ENCODE measurements around the gene NR2F1.

The NR2F1 gene

DNA sequence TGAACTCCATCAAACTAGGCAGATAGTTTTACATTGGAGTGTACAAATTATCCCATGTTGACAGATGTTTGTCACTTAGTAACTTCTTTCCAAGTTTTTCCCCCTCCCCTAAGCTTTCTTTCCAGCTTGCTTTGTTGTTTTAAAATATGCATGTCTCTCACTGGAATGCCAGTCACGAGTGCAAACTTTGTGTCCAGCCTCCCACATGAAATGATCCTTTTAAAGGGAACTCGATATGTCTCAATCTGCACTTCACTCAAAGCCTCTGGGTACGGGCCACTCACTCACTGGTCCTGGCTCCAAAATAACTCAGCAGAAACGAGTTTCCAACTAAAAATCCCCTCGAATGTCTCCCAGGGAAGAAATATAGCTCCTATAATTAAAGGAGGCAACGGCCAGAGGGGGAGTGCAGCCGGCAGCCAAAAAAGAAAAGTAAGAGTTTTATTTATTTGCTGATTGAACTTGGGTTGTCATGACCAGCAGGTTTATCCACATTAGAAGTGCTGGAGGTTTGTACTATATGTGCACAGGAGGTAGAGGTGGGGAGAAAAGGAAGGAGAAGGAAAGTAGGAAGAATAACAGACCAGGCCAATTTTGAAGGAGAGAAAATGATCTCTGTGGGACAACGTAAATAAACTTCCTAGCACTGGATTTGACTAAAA lies 17.5 kb downstream of the NR2F1 start:
- H3K9me3 ChIP-seq (ENCODE audit: control insufficient read depth in 1 of 2, low read length in 2 of 2) = no peaks in the 10 kb centered on the region
- H3K4me3 ChIP-seq (ENCODE audit: low read depth in 1 of 2, low read length in 2 of 2) = no peak overlapping the region
- H3K4me1 ChIP-seq (ENCODE audit: control insufficient read depth in 1 of 2, insufficient read depth in 2 of 2, low read length in 2 of 2) = peaks cover 9 to 10% of the 10 kb centered on the region in 2 donors
- H3K9ac ChIP-seq (ENCODE audit: low read depth in 1 of 2, low read length in 2 of 2) = no peak overlapping the region
- H3K27me3 ChIP-seq (ENCODE audit: control insufficient read depth in 1 of 2, insufficient read depth in 2 of 2, low read length in 2 of 2) = peaks cover 91 to 96% of the 10 kb centered on the region in 2 donors
- no peaks in the 10 kb centered on the region for H3K36me3 ChIP-seq (ENCODE audit: control insufficient read depth in 1 of 2, insufficient read depth in 2 of 2, low read length in 2 of 2)
- no peak overlapping the region for H3K27ac ChIP-seq (ENCODE audit: low read depth, low read length)

GRCh38 chr5:93601071-93601801 lies 18.2 kb downstream of the NR2F1 start:
- Histone ChIP-seq H3K27me3 (ENCODE audit: control insufficient read depth in 1 of 2, insufficient read depth in 2 of 2, low read length in 2 of 2) (peaks cover 91 to 96% of the 10 kb centered on the region in 2 donors), H3K9ac (ENCODE audit: low read depth in 1 of 2, low read length in 2 of 2) (no peak overlapping the region), H3K27ac (ENCODE audit: low read depth, low read length) (no peak overlapping the region), H3K9me3 (ENCODE audit: control insufficient read depth in 1 of 2, low read length in 2 of 2) (no peaks in the 10 kb centered on the region), H3K4me3 (ENCODE audit: low read depth in 1 of 2, low read length in 2 of 2) (no peak overlapping the region), H3K4me1 (ENCODE audit: control insufficient read depth in 1 of 2, insufficient read depth in 2 of 2, low read length in 2 of 2) (peaks cover 9 to 10% of the 10 kb centered on the region in 2 donors), H3K36me3 (ENCODE audit: control insufficient read depth in 1 of 2, insufficient read depth in 2 of 2, low read length in 2 of 2) (no peaks in the 10 kb centered on the region)

DNA sequence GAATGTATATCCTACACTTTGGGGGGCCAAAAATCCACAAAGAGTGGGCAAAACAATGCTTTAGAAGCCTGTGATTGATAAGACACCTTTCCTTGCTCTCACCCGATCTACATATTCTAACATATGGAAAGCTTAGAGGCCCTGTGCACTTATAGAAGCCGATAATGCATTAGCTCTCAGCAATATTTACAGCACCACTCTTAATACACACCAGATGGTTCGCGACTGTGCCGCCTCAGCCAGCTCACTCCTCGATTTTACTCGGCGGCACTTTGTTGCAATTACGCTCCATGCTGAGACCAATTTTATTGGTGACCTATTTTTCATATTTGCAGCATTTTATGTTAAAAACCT lies 18.8 kb downstream of the NR2F1 start:
- H3K9me3 ChIP-seq (ENCODE audit: control insufficient read depth in 1 of 2, low read length in 2 of 2) = no peaks in the 10 kb centered on the region
- H3K4me3 ChIP-seq (ENCODE audit: low read depth in 1 of 2, low read length in 2 of 2) = no peak overlapping the region
- peaks cover 8 to 9% of the 10 kb centered on the region in 2 donors for H3K4me1 ChIP-seq (ENCODE audit: control insufficient read depth in 1 of 2, insufficient read depth in 2 of 2, low read length in 2 of 2)
- H3K9ac ChIP-seq (ENCODE audit: low read depth in 1 of 2, low read length in 2 of 2) = no peak overlapping the region
- peaks cover 86 to 96% of the 10 kb centered on the region in 2 donors for H3K27me3 ChIP-seq (ENCODE audit: control insufficient read depth in 1 of 2, insufficient read depth in 2 of 2, low read length in 2 of 2)
- H3K27ac ChIP-seq (ENCODE audit: low read depth, low read length) = no peak overlapping the region
- H3K36me3 ChIP-seq (ENCODE audit: control insufficient read depth in 1 of 2, insufficient read depth in 2 of 2, low read length in 2 of 2) = no peaks in the 10 kb centered on the region

GRCh38 chr5:93602241-93603077 lies 19.4 kb downstream of the NR2F1 start:
- H3K9me3 ChIP-seq (ENCODE audit: control insufficient read depth in 1 of 2, low read length in 2 of 2) = no peaks in the 10 kb centered on the region

GRCh38 chr5:93603078-93603792 lies 20.2 kb downstream of the NR2F1 start:
- no peak overlapping the region for H3K27ac ChIP-seq (ENCODE audit: low read depth, low read length)
- no peaks in the 10 kb centered on the region for H3K36me3 ChIP-seq (ENCODE audit: control insufficient read depth in 1 of 2, insufficient read depth in 2 of 2, low read length in 2 of 2)
- H3K27me3 ChIP-seq (ENCODE audit: control insufficient read depth in 1 of 2, insufficient read depth in 2 of 2, low read length in 2 of 2) = peaks cover 85 to 99% of the 10 kb centered on the region in 2 donors
- no peak overlapping the region for H3K4me3 ChIP-seq (ENCODE audit: low read depth in 1 of 2, low read length in 2 of 2)
- no peak overlapping the region for H3K9ac ChIP-seq (ENCODE audit: low read depth in 1 of 2, low read length in 2 of 2)
- no peaks in the 10 kb centered on the region for H3K9me3 ChIP-seq (ENCODE audit: control insufficient read depth in 1 of 2, low read length in 2 of 2)
- peaks cover 0 to 11% of the 10 kb centered on the region in 2 donors for H3K4me1 ChIP-seq (ENCODE audit: control insufficient read depth in 1 of 2, insufficient read depth in 2 of 2, low read length in 2 of 2)

More at GRCh38 chr5:93602241-93603077, 19.4 kb downstream of the NR2F1 start:
- H3K36me3 ChIP-seq (ENCODE audit: control insufficient read depth in 1 of 2, insufficient read depth in 2 of 2, low read length in 2 of 2) = no peaks in the 10 kb centered on the region
- no peak overlapping the region for H3K27ac ChIP-seq (ENCODE audit: low read depth, low read length)
- H3K4me1 ChIP-seq (ENCODE audit: control insufficient read depth in 1 of 2, insufficient read depth in 2 of 2, low read length in 2 of 2) = peaks cover 1 to 6% of the 10 kb centered on the region in 2 donors
- no peak overlapping the region for H3K4me3 ChIP-seq (ENCODE audit: low read depth in 1 of 2, low read length in 2 of 2)
- H3K9ac ChIP-seq (ENCODE audit: low read depth in 1 of 2, low read length in 2 of 2) = no peak overlapping the region
- peaks cover 84 to 99% of the 10 kb centered on the region in 2 donors for H3K27me3 ChIP-seq (ENCODE audit: control insufficient read depth in 1 of 2, insufficient read depth in 2 of 2, low read length in 2 of 2)

GRCh38 chr5:93603793-93604643 lies 21.0 kb downstream of the NR2F1 start:
- Histone ChIP-seq H3K9ac (ENCODE audit: low read depth in 1 of 2, low read length in 2 of 2) (no peak overlapping the region), H3K27ac (ENCODE audit: low read depth, low read length) (no peak overlapping the region), H3K36me3 (ENCODE audit: control insufficient read depth in 1 of 2, insufficient read depth in 2 of 2, low read length in 2 of 2) (no peaks in the 10 kb centered on the region), H3K4me3 (ENCODE audit: low read depth in 1 of 2, low read length in 2 of 2) (no peak overlapping the region), H3K4me1 (ENCODE audit: control insufficient read depth in 1 of 2, insufficient read depth in 2 of 2, low read length in 2 of 2) (peaks cover 0 to 11% of the 10 kb centered on the region in 2 donors), H3K9me3 (ENCODE audit: control insufficient read depth in 1 of 2, low read length in 2 of 2) (no peaks in the 10 kb centered on the region), H3K27me3 (ENCODE audit: control insufficient read depth in 1 of 2, insufficient read depth in 2 of 2, low read length in 2 of 2) (peaks cover 82 to 99% of the 10 kb centered on the region in 2 donors)

- Histone ChIP-seq H3K4me1 (ENCODE audit: control insufficient read depth in 1 of 2, insufficient read depth in 2 of 2, low read length in 2 of 2) (peaks cover 0 to 11% of the 10 kb centered on the region in 2 donors), H3K27ac (ENCODE audit: low read depth, low read length) (no peak overlapping the region), H3K27me3 (ENCODE audit: control insufficient read depth in 1 of 2, insufficient read depth in 2 of 2, low read length in 2 of 2) (peaks cover 84 to 99% of the 10 kb centered on the region in 2 donors)
Observed at GRCh38 chr5:93604644-93605515, 21.9 kb downstream of the NR2F1 start.

DNA sequence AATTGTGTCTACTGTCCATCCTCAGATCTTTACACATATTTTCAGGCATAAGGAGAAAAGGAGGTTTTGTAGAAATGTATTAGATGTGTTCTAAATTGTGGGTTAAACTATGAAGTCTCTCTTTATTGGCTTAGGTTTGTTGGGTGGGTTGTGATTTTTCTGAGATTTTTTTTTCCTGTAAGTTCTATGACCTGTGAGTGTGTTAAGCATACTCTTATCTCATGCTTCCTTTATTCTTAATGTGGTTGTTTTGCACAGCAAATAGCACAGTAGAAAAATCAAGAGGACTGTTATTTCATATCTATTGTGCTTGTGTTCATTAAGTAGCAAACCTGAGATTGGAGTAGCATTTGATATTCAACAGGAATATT lies 23.3 kb downstream of the NR2F1 start:
- no peaks in the 10 kb centered on the region for H3K9me3 ChIP-seq (ENCODE audit: control insufficient read depth in 1 of 2, low read length in 2 of 2)
- peaks cover 0 to 11% of the 10 kb centered on the region in 2 donors for H3K4me1 ChIP-seq (ENCODE audit: control insufficient read depth in 1 of 2, insufficient read depth in 2 of 2, low read length in 2 of 2)
- H3K27ac ChIP-seq (ENCODE audit: low read depth, low read length) = no peak overlapping the region
- no peaks in the 10 kb centered on the region for H3K36me3 ChIP-seq (ENCODE audit: control insufficient read depth in 1 of 2, insufficient read depth in 2 of 2, low read length in 2 of 2)
- peaks cover 84 to 99% of the 10 kb centered on the region in 2 donors for H3K27me3 ChIP-seq (ENCODE audit: control insufficient read depth in 1 of 2, insufficient read depth in 2 of 2, low read length in 2 of 2)
- H3K4me3 ChIP-seq (ENCODE audit: low read depth in 1 of 2, low read length in 2 of 2) = no peak overlapping the region
- no peak overlapping the region for H3K9ac ChIP-seq (ENCODE audit: low read depth in 1 of 2, low read length in 2 of 2)

More at GRCh38 chr5:93604644-93605515, 21.9 kb downstream of the NR2F1 start:
- Histone ChIP-seq H3K36me3 (ENCODE audit: control insufficient read depth in 1 of 2, insufficient read depth in 2 of 2, low read length in 2 of 2) (no peaks in the 10 kb centered on the region), H3K9me3 (ENCODE audit: control insufficient read depth in 1 of 2, low read length in 2 of 2) (no peaks in the 10 kb centered on the region), H3K9ac (ENCODE audit: low read depth in 1 of 2, low read length in 2 of 2) (no peak overlapping the region), H3K4me3 (ENCODE audit: low read depth in 1 of 2, low read length in 2 of 2) (no peak overlapping the region)

All from duodenal mucosa (tissue), 2 donors.